NCI-H748 (cell line): ENCODE measurements around the gene FAM174C.

Experiments used
- DNase-seq: peaks from one replicate; lab custom pipeline; 2025; ENCODE audit not compliant: unreplicated experiment; lab: John Stamatoyannopoulos, UW

Gene FAM174C

GRCh38 chr19:1275260-1275975 lies at the start of gene FAM174C:
TSS of gene FAM174C (plus strand) at chr19:1275530. CDS start at chr19:1275550, 20 bp downstream.
- DNase-seq, result peak; percentile 95

GRCh38 chr19:1226227-1226518 lies 49.2 kb upstream of the FAM174C start:
- no peak for DNase-seq

GRCh38 chr19:1226522-1227303 lies 48.6 kb upstream of the FAM174C start:
- DNase-seq, result no peak

- no peak for DNase-seq
Observed at GRCh38 chr19:1227304-1228054, 47.9 kb upstream of the FAM174C start.

- no peak for DNase-seq
Observed at GRCh38 chr19:1228161-1228957, 47.0 kb upstream of the FAM174C start.

GRCh38 chr19:1229056-1229923 lies 46.0 kb upstream of the FAM174C start:
- no peak for DNase-seq

- DNase-seq, result no peak
Observed at GRCh38 chr19:1229924-1230782, 45.2 kb upstream of the FAM174C start.

- no peak for DNase-seq
Observed at GRCh38 chr19:1230783-1231489, 44.4 kb upstream of the FAM174C start.

- no peak for DNase-seq
Observed at GRCh38 chr19:1231729-1232637, 43.3 kb upstream of the FAM174C start.

GRCh38 chr19:1232652-1233072 lies 42.7 kb upstream of the FAM174C start:
- no peak for DNase-seq

GRCh38 chr19:1233115-1233667 lies 42.1 kb upstream of the FAM174C start:
- no peak for DNase-seq

- DNase-seq, result no peak
Observed at GRCh38 chr19:1234051-1234954, 41.0 kb upstream of the FAM174C start.

GRCh38 chr19:1234955-1235380 lies 40.4 kb upstream of the FAM174C start:
- DNase-seq, result no peak

GRCh38 chr19:1235625-1236538 lies 39.4 kb upstream of the FAM174C start:
- DNase-seq, result no peak

- peak; percentile 67 for DNase-seq
Observed at GRCh38 chr19:1236576-1236975, 38.8 kb upstream of the FAM174C start.
